ENCODE data around the gene IFNA14. TPM values are rescaled to one million over a fixed set of nuclear protein-coding genes. Genes with fewer than 3 reads are reported as not detected.

Gene IFNA14
- total RNA-seq, 2 experiments from 2014 or later, result not detected

- TF ChIP-seq CTCF (IDR thresholded peaks at IDR 0.05), result no peak
- H3K9me3 Mint-ChIP-seq, result peaks cover 2% of the 10 kb centered on the region
- peaks cover 2% of the 10 kb centered on the region for H3K4me1 Mint-ChIP-seq (ENCODE audit: low read depth)
- CTCF ChIA-PET, result interaction anchor here (0.7 to 1.0 kb wide), 3 partner anchors 16 to 33 kb away, joined by 3 read pairs; no protein-coding TSS in a partner anchor
- no peaks in the 10 kb centered on the region for H3K36me3 Mint-ChIP-seq (ENCODE audit: low read depth)
- ATAC-seq (no peak), DNase-seq (no peak)
- H3K27ac Mint-ChIP-seq, result no peak overlapping the region
- intact Hi-C loops (cut with micrococcal nuclease), result no loop called here
- no peak overlapping the region for H3K4me3 Mint-ChIP-seq
- peaks cover 27% of the 10 kb centered on the region for H3K27me3 Mint-ChIP-seq
- POLR2A ChIA-PET, result no interaction called here
Observed at GRCh38 chr9:21268347-21268657, 28.5 kb upstream of the IFNA14 start.

- H3K9me3 Mint-ChIP-seq, result peaks cover 2% of the 10 kb centered on the region
- no peaks in the 10 kb centered on the region for H3K36me3 Mint-ChIP-seq (ENCODE audit: low read depth)
- DNase-seq (no peak), ATAC-seq (no peak)
- TF ChIP-seq CTCF (IDR thresholded peaks at IDR 0.05), result no peak
- H3K4me3 Mint-ChIP-seq, result no peak overlapping the region
- no peak overlapping the region for H3K27ac Mint-ChIP-seq
- intact Hi-C loops (cut with micrococcal nuclease), result no loop called here
- H3K4me1 Mint-ChIP-seq (ENCODE audit: low read depth), result peaks cover 2% of the 10 kb centered on the region
- CTCF ChIA-PET, result interaction anchor here (0.7 to 1.3 kb wide), 5 partner anchors 15 to 59 kb away, joined by 3 to 4 read pairs (median 3); no protein-coding TSS in a partner anchor
- POLR2A ChIA-PET, result no interaction called here
- H3K27me3 Mint-ChIP-seq, result peaks cover 24% of the 10 kb centered on the region
Observed at GRCh38 chr9:21267485-21268346, 27.9 kb upstream of the IFNA14 start.

- intact Hi-C loops (cut with micrococcal nuclease), result no loop called here
- Mint-ChIP-seq H3K36me3 (ENCODE audit: low read depth) (no peaks in the 10 kb centered on the region), H3K27ac (no peak overlapping the region), H3K9me3 (peaks cover 2% of the 10 kb centered on the region), H3K4me3 (no peak overlapping the region), H3K27me3 (peaks cover 21% of the 10 kb centered on the region), H3K4me1 (ENCODE audit: low read depth) (peaks cover 2% of the 10 kb centered on the region)
- ChIA-PET POLR2A (no interaction called here), CTCF (interaction anchor here (0.9 to 1.3 kb wide), 4 partner anchors 14 to 59 kb away, joined by 3 to 4 read pairs (median 4); no protein-coding TSS in a partner anchor)
- ATAC-seq, result no peak
- no peak for TF ChIP-seq CTCF (IDR thresholded peaks at IDR 0.05)
- DNase-seq, result no peak
Observed at GRCh38 chr9:21266733-21267484, 27.1 kb upstream of the IFNA14 start.

- ATAC-seq (no peak), DNase-seq (no peak)
- H3K27ac Mint-ChIP-seq, result no peak overlapping the region
- intact Hi-C loops (cut with micrococcal nuclease), result no loop called here
- H3K36me3 Mint-ChIP-seq (ENCODE audit: low read depth), result no peaks in the 10 kb centered on the region
- peaks cover 14% of the 10 kb centered on the region for H3K27me3 Mint-ChIP-seq
- H3K4me3 Mint-ChIP-seq, result no peak overlapping the region
- POLR2A ChIA-PET, result no interaction called here
- H3K9me3 Mint-ChIP-seq, result no peaks in the 10 kb centered on the region
- CTCF ChIA-PET, result interaction anchor here (1.0 to 1.3 kb wide), 3 partner anchors 14 to 523 kb away, joined by 3 read pairs; no protein-coding TSS in a partner anchor
- peaks cover 2% of the 10 kb centered on the region for H3K4me1 Mint-ChIP-seq (ENCODE audit: low read depth)
- no peak for TF ChIP-seq CTCF (IDR thresholded peaks at IDR 0.05)
Observed at GRCh38 chr9:21265421-21266189, 25.8 kb upstream of the IFNA14 start.

Measured in activated CD8-positive, alpha-beta T cell treated with anti-CD3 and anti-CD28 coated beads for 36 hours (primary cell).